ENCODE results near the gene UNC5A.

The UNC5A gene

DNA sequence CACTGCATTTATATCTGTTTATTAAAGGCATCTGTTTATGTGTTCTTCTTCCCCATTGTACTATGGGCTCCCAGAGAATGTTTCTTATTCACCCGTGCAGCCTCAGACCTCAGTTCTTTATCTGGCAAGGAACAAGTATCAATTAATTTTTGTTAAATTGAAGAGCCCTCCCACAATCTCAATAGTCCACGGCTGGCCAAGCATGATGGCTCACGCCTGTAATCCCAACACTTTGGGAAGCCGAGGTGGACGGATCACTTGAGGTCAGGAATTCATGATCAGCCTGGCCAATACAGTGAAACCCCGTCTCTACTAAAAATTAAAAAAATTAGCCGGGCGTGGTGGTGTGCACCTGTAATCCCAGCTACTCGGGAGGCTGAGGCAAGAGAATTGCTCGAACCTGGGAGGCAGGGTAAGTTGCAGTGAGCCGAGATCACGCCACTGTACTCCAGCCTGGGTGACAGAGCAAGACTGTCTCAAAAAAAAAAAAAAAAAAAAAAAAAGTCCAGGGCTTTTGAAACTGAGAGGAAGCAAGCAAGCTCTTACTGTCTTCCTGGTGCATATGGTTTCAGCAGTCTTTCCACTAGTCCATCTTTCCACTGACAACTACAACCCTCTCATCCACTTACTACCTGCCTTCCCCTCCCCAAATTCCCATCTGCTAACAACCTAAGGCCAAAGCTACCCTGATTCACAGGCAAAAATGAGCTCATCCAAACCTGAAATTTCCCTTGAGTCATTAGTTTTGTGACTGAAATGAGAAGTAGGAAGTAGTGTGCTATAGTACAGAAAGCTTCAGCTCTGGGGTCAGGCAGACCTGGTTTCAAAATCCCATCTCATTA is 91.1 kb downstream of the UNC5A start:
- DNase-seq, result no peak

DNA sequence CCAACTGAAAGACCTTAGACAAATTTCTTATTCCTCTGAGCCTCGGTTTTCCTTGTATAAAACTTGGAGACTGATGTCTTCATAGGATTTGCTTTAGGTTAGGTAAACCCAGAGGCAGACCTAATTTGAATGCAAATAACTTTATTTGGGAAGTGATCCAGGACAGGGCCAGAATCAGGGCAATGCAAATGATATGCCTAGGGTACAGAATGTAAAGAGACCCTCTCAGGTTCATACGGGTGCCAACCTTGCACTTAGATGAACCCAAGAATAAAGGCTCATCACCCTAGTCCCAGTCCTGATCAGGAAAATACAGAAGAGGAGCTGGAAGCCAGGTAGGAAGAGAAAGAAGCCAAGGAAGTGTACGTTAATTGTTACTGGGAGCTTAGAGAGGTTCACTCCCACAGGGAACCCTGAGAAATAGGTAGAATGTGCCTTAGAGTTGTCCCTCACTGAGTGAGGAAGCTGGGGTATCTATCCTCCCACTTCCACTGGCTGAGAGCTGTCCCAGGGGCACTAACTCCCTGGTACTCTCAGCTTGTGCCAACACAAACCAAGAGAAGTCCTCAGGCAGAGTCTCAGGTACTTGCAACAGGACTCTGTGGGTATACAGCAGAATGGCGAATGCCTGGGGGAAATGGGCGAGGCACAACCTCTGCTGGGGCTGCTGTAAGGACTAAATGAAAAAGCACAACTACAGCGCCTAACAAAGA is 91.9 kb downstream of the UNC5A start:
- no peak for DNase-seq

DNA sequence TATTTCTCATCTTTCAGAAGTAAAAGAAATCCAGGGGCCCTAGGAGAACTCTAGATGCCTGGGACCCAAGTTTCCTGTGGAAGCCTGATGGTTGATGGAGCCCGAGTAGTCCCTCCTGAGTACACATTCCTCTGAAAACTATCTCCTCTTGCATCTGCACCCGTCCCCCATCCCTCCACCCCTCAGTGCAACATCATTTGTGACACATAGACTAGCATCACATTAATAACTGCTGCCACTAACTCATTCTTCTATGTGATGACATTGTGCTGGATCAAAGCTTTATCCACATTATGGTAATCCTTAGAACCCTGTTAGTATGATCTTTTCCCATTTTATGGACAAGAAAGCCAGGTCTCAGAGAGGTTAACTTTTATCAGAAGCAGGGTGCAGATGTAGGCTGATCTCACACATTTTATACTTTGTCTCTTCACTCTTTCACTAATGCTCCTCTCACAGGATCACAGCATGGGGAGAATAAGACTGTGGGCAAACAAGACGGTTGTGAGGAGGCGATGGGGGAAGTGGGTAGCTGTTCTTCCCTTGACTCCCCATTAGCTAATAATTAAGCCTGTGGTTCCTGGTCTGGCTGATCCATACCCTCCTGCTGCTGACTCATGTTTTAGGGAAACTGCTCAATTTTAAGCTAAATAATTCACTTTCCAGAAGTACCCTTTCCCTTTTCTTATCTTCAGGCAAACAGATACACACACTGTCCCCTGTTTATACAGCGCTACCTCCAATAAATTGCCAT is 92.7 kb downstream of the UNC5A start:
- DNase-seq, result no peak

DNA sequence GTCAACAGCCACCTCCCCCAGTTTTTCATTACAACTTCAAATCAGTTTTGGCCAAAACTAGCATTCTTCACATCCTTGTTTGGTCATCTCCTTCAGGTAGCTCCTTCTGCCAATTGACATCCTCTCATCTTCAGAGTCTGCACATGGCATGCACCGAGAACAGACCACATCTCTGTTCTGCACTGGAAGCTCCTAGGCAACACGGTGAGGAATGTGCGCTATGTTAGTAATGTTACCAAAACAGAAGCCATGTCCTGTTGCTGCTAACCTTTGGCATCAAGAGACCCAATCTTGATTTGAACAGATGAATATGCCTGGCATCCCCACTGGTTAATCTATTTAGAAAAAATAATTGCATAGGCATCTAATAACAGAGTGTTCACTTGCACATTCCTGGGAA is 93.9 kb downstream of the UNC5A start:
- no peak for DNase-seq

DNA sequence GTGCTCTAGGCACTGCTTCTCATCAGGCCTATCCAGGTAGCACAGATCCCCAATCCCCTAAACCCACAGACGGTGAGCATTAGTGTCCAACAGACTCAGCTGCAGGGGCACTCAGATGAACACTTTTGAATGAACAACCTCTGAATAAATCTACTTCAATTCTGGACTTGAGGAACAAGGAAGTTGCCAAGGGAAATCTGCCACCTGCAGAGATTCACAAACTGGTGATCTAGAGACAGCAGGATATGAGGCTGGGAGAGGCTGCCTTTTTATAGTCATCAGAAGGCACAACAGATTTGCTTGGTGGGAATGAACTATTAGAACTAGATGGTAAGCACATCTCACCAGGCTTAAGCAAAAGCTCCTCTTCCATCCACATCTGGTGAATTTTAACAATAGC is 95.8 kb downstream of the UNC5A start:
- DNase-seq, result no peak

DNA sequence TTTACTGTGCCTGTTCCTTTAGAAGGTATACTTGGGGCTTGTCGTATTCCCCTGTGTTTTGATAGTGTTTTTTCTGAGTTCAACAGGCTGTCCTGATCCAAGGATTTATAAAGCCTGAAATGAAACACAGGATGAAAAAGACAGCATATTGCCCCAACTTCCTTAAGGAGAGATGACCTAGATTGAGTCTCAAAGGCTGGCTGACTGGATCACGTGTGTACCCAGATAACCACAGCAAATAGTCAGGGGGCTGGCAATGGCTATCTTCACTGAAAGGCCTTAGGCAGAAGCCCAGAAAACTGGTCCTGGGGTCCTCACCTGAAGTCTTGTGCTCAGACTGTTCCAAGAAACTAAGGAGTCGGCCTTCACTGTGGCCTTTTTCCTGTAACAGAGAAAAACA is 96.4 kb downstream of the UNC5A start:
- no peak for DNase-seq

DNA sequence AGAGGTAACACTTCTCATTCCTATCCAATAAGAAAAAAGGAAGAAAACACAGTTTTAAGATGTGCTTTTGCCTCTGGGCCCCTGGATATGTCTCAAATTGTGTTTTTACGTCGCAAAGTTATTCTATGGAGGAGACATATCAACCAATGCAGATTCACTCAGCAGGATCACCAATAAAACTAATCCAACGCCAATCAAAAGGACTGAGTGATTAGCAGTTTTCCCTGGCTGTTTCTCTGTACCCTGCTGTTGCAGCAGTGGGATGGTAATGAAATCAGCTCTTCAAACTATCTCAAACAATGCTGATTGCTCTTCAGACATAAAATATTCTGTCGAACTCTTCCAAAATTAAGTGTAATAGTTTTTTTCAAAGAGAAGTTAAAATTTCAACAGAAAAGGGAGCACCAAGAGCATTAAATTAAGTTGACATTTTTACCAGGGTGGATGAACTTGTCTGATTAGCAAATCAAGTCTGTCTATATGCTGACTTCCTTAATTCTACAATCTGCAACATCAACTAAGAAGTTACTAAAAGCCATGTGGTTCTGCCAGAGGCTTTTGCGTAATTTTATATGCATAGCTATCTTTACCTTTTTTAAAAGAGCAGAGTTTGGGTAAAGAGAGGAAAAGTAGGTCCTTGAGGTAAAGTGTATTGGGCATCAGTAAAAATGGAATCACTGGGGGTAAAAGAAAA is 98.5 kb downstream of the UNC5A start:
- DNase-seq, result no peak

DNA sequence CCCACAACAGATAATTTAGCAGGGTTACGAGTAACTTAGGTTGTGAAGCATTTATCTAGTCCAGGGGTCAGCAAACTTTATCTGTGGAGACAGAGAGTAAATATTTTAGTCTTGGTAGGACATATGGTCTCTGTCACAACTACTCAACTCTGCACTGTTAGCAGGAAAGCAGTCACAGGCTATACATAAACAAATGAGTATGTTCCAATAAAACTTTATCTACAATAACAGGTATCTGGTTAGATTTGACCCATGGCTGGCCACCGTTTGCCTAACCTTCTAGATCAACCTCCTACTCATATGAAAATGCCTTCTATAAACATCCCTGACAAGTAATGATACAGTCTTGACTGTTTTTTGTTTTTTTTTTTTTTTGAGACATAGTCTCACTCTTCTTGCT is 101.8 kb downstream of the UNC5A start:
- DNase-seq, result no peak

DNA sequence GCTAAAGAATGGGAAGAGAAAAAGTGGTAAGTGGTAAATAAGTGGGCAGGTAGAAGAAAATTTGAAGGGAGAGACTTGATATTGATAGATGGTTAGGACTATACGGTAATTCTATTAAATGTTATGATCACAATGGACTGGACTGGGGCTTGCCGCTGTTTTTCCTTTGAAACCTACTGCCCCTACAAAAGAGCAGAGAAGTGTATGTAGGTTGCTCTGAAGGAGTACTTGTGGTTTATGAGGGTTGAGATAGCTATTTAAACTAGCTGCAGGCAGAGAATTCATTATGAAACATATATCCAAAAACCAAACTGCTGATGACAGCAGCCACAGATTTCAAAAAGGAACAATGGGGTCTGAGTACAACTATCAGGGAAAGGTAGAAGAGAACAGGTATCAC is 105.5 kb downstream of the UNC5A start:
- no peak for DNase-seq

DNA sequence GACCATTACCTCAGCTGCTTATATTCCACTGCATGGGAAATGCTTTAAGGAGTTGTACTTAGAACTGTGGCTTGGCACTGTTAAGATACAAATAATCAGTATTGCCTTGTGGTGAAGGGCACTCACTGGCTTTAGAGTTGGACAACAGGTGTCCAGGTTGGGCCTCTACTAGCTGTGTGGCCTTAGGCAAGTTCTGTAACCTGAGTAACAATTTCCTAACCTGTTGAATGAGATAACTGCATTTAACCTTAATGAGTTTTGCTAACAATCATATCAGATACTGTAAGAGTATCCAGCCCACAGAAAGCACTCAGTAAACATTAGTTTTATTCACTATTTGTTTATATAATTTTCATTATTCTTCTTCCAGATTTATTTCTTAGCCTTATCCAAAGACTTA is 106.0 kb downstream of the UNC5A start:
- no peak for DNase-seq

DNA sequence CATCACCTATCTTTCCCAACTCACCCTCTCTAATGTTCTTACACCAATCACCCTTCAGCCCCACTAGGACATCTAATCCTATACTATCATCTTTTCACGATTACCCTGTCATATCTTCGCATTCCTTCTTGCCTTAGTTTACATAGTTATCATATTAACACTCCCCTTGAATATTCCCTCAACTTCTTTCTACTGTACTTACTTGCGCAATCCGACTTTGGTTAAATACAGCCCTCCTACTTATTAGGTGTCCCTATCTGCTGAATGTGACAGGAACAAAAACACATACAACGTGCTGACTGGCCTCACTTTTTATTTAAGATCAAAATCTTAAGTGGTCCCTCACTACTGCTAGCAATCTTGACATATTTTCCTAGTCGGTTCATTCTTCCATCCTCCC is 108.3 kb downstream of the UNC5A start:
- DNase-seq, result no peak

DNA sequence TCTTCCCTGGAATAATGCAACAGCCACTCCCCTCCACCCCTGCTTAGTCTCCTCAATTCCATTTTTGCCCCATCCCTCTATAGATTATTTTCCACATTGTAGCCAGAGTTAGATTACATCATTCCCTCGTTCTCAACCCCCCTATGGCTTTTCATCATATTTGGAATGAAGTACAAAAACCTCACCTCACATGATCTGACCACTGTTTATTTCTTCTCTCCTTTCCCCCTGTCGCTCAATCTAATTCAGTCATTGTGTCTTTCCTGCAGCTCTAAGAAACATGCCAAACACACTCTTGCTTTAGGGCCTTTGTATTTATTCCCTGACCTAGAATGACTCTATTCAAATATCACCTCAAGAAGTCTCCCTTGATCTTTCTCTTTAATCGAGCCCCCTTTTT is 111.4 kb downstream of the UNC5A start:
- DNase-seq, result no peak

DNA sequence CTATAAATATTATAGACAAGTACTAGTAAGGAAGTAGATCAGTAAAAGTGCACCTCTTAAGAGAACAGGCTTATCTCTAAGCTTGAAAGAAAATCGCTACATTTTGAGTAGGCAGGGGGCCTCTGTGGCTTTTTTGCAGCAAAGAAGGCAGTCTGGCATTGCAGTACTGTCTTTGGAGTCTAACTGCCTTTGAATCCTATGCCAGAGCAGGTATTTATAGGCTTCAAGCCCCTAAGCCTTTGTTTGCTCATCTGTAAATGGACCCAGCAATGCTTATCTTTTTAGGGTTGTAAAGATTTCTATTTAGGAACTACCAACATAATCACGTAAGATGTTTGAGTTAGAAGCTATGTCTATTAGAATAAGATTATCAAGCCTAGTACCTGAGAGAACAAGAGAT is 112.5 kb downstream of the UNC5A start:
- no peak for DNase-seq

DNA sequence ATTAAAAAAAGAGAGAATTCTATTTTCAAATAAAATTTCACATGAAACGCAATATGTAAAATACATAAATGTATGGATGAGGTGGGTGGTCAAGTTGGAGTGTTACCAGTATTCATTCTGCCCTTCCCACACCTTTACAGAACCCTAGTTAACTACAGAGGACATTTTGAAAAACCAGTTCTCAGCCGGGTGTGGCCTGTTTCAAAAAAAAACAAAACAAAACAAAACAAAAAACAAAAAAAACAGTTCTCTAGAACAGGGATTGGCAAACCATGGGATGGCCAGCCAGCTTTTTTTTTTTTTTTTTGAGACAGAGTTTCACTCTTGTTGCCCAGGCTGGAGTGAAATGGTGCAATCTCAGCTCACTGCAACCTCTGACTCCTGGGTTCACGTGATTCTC is 117.2 kb downstream of the UNC5A start:
- DNase-seq, result no peak

DNA sequence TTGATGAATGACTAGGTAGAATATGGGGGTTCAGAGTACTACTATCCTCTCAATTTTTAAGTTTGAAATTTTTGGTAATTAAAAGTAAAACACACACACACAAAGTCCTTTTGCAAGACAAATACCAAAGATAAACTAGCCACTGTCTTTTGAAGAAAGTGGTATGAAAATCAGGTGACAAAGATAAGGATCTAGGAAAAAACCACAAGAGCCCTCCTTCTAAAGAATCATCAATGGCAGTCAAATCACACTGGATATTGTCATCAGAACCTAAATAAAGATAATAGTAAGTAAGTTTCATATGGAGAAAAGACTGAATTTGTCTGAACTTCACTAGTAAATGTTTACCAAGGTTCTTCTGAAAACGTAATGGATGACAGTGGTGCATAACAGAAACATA is 119.3 kb downstream of the UNC5A start:
- no peak for DNase-seq
